ENCODE data around the gene RASSF5.

Gene RASSF5

DNA sequence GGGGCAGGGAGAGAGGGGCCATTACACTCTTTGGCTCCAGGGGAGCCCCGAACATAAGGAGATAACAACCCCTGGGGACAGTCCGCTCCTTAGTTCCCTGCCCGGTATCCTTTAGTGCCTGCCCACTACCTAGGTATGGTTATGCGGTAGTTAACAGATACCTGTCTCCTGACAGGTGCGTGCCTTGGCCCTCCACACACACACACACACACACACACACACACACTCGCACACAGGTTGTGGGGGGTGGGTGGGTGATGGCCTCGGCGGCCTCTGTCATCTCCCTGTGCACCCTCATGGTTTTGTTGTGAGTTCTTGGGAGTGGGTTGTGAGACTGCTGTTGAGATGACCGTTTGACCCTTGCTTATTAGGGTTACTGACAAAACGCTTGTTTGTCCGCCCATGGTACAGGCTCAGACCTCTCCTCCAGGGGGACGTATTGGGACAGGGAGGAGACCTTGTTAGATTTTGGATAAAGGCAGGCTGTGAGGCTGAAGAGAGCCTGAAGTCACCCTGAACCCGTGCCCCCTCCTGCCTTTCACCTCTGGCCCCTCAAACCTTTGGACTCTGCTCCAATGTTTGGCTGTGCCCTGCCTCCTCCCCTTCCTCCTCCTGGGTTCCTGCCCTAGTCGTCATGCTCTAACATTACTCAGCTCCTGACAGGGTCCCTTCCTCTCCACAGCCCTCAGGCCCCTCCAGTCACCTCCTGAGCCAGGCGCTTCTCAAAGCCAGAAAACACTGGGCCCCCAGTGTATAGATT is 979 bp downstream of the RASSF5 start:
- Mint-ChIP-seq H3K27ac (no peak overlapping the region), H3K36me3 (ENCODE audit: low read depth) (no peaks in the 10 kb centered on the region), H3K27me3 (peaks cover 74% of the 10 kb centered on the region), H3K9me3 (no peaks in the 10 kb centered on the region), H3K4me3 (peak overlapping the region; percentile 66), H3K4me1 (ENCODE audit: low read depth) (peaks cover 66% of the 10 kb centered on the region)
- intact Hi-C loops (cut with micrococcal nuclease) = no loop called here

DNA sequence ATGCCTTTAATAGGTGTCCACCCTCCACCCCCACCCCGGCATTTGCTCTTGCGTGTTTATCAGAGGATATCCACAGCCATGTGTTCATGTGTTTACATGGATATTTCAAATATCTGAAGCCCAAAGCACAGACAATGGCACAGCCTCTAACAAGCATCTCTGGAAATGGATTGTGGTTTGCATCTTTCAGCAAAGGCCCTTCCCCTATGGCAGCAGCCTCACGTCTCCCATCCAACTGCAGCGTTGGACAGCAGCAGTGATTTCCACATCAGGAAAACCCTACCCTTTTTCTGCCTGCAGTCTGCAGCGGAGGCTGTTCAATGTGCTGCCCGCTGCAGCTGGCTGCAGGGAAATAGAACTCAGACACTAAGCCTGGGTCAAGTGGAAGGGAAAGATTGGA is 1.6 kb downstream of the RASSF5 start:
- peaks cover 79% of the 10 kb centered on the region for H3K27me3 Mint-ChIP-seq

DNA sequence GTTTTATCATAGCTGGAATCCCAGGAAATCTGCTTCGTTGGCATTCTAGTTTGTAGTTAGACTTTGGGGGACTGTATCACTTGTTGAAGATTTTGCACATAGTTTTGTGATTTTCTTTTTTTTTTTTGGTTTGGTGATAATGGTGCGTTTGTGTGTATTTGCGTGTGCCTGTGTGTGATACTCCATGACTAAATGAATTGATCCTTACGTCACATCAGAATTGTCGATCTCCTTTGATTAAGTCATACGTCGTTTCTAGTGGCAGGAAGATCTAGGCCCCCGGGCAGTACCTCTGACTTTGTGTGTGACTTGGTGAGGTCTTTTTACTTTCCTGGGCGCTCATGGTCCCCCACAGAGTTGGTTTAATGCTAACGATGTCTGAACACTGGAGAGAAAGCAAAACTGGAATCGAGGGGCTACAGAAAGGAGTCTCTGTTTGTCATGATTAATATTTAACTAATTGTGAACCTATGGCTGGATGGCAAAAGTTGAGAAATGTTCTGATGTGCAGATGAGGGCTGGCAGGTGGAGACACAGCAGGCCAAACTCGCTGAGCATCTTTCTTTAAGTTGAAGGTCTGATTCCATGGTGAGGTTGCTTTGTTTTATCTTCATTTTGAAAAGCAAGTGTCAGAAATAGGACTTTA is 2.4 kb downstream of the RASSF5 start:
- intact Hi-C loops (cut with micrococcal nuclease) = no loop called here
- Mint-ChIP-seq H3K27ac (no peak overlapping the region), H3K4me1 (ENCODE audit: low read depth) (peaks cover 60% of the 10 kb centered on the region), H3K36me3 (ENCODE audit: low read depth) (no peaks in the 10 kb centered on the region), H3K4me3 (no peak overlapping the region), H3K27me3 (peaks cover 80% of the 10 kb centered on the region), H3K9me3 (no peaks in the 10 kb centered on the region)

More for the DNA sequence above, 1.6 kb downstream of the RASSF5 start:
- Mint-ChIP-seq H3K27ac (no peak overlapping the region), H3K4me1 (ENCODE audit: low read depth) (peaks cover 60% of the 10 kb centered on the region), H3K36me3 (ENCODE audit: low read depth) (no peaks in the 10 kb centered on the region), H3K9me3 (no peaks in the 10 kb centered on the region), H3K4me3 (no peak overlapping the region)
- intact Hi-C loops (cut with micrococcal nuclease) = no loop called here

DNA sequence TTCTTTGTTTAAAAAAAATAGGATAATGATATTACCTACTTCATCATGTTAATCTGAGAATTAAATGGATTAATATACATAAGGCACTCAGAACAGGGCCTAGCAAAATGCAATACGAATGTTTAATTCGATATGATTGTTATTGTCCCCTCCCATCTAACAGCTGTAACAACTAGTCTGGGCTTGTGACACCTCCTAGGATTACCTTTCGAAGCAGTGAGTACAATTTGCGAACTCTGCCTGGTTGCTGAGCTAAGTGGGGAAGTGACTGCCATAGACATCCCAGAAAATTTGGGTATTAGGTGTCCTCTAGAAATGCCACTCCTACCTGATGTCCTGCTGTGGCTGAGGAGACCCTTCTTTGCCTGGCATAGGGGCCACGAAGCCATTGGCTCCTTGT is 3.0 kb downstream of the RASSF5 start:
- intact Hi-C loops (cut with micrococcal nuclease) = no loop called here
- H3K27ac Mint-ChIP-seq = no peak overlapping the region
- no peak overlapping the region for H3K4me3 Mint-ChIP-seq

DNA sequence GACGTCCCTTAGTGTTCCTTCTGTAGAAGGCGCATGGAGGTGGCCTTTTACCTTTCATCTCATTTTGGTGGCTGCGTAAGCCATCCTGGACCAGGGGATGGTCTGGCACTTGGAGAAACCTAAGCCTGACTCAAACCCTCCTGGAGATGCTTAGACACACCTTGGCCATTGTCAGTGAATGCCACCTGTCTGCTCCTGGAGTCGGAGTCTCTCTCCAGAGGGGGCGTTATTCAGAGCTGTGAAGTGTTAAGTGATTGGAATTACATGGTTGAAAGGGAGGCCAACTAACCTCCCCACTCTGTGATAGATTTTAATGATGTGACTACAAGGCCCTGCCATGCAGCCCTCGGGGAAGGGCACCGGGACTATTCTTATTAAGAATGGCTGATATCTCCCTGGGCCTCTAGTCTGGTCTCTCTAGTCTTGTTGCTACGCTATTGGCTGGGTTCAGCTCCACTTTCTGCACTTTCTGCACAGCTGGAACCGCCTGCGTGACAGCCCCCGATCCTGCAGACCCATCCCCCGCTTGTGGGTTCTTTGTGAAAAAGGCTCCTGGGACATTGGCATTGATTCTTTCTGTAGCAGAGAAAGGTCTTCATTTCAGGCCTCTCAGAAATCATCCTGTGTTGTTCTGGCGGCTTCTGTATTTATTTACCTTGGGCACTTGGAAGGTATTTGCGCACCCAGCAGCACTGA is 4.2 kb downstream of the RASSF5 start:
- Mint-ChIP-seq H3K4me3 (no peak overlapping the region), H3K27me3 (peaks cover 70% of the 10 kb centered on the region), H3K36me3 (ENCODE audit: low read depth) (no peaks in the 10 kb centered on the region), H3K4me1 (ENCODE audit: low read depth) (peaks cover 63% of the 10 kb centered on the region), H3K9me3 (no peaks in the 10 kb centered on the region), H3K27ac (no peak overlapping the region)
- intact Hi-C loops (cut with micrococcal nuclease) = no loop called here

More for the DNA sequence above, 3.0 kb downstream of the RASSF5 start:
- Mint-ChIP-seq H3K36me3 (ENCODE audit: low read depth) (no peaks in the 10 kb centered on the region), H3K27me3 (peaks cover 78% of the 10 kb centered on the region), H3K4me1 (ENCODE audit: low read depth) (peaks cover 61% of the 10 kb centered on the region), H3K9me3 (no peaks in the 10 kb centered on the region)

DNA sequence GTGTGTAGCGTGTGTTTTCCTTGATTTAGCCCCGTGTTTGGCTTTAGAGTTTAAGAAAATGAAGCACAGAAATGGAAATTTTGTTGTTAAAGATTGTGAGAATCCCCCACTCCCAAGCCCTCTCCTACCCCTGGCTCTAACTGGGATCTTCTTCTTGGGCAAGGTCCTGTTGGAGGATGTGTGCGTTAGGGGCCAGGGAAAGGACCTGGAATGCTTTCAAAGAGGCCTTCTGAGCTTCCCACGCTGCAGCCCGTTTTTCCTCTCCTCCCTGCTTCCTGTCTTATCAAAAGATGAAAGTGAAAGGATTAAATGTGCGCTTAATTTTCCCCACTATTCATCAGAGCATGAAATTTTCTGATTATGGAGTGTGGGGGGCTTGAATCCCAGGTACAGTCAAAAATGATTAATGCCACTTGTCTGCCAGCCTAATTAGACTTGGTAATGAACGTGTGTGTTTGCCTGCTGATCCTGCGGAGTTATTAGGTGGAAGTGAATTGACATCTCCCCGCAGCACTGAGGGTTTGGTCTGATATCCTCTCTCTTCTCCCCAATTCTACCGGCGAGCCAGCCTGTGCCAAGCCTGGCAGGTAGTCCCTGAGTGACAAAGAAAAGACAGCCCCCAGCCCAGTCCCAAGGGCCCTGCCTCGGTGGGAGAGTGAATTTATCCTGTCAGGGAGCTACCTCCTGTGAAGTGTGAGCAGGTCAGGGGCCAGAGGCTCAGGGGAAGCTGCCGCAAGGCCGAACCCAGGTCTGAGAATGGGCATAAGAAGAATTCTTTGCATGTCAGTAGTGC is 4.9 kb downstream of the RASSF5 start:
- Mint-ChIP-seq H3K4me3 (no peak overlapping the region), H3K27ac (no peak overlapping the region)

DNA sequence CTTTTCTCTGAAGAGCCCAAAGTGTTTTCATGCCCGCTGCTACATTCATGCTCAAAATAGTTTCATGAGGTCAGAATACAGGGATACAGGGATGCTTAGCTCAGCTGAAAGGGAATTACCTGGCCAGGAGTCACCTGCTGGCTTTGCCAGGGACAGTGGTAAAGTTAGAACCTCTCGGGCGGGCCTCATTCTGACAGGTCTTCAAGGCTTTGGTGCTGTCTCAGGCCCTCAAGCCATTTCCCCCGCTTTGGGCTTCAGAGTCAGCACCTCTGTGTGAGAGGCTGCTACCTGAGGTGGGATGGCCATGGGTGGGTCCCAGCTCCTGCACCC is 5.5 kb downstream of the RASSF5 start:
- Mint-ChIP-seq H3K9me3 (no peaks in the 10 kb centered on the region), H3K4me1 (ENCODE audit: low read depth) (peaks cover 61% of the 10 kb centered on the region), H3K27ac (no peak overlapping the region), H3K36me3 (ENCODE audit: low read depth) (no peaks in the 10 kb centered on the region), H3K27me3 (peaks cover 74% of the 10 kb centered on the region), H3K4me3 (no peak overlapping the region)
- intact Hi-C loops (cut with micrococcal nuclease) = no loop called here

More for the DNA sequence above, 4.9 kb downstream of the RASSF5 start:
- no peaks in the 10 kb centered on the region for H3K9me3 Mint-ChIP-seq
- H3K4me1 Mint-ChIP-seq (ENCODE audit: low read depth) = peaks cover 62% of the 10 kb centered on the region
- H3K36me3 Mint-ChIP-seq (ENCODE audit: low read depth) = no peaks in the 10 kb centered on the region
- intact Hi-C loops (cut with micrococcal nuclease) = no loop called here
- H3K27me3 Mint-ChIP-seq = peaks cover 71% of the 10 kb centered on the region

DNA sequence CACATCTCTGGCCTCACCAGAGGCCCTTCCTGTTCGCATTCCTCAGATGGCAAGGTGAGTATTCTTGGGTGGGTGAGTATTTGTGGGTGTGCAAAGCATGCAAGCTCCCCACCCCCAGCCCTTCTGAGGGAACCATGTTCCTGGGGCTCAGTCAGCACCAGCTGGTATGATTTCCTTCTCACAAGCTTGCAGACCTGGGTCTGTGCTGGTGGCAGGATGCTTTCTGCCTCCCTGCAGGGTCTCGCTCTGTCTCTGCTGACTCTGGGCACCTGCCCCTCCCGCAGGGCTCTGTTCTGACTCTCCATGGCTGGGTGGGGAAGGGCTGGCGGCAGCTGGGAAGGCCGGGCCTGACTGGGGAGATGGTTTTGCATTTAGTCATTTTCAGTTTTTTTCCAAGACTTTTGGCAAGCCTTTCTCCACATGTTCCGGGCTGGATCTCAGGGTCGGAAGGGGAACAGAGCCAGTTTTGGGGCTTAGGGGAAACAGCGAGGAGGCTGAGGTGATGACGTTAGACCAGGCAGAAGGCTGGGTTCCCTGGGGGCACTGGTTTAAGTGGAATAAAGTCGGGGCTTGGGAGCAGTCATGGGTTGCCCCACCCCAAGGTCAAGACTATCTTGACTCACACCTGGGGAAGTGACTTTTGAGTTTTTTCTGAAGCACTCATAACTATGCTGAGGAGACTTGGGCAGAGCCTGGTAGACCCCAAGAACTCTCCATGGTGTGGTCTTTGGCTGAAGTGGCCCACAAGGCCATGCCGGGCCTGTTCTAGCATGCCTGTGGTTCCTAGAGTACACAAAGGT is 6.2 kb downstream of the RASSF5 start:
- Mint-ChIP-seq H3K4me3 (no peak overlapping the region), H3K4me1 (ENCODE audit: low read depth) (peaks cover 54% of the 10 kb centered on the region), H3K27me3 (peaks cover 74% of the 10 kb centered on the region), H3K36me3 (ENCODE audit: low read depth) (no peaks in the 10 kb centered on the region), H3K9me3 (no peaks in the 10 kb centered on the region), H3K27ac (no peak overlapping the region)
- intact Hi-C loops (cut with micrococcal nuclease) = no loop called here

DNA sequence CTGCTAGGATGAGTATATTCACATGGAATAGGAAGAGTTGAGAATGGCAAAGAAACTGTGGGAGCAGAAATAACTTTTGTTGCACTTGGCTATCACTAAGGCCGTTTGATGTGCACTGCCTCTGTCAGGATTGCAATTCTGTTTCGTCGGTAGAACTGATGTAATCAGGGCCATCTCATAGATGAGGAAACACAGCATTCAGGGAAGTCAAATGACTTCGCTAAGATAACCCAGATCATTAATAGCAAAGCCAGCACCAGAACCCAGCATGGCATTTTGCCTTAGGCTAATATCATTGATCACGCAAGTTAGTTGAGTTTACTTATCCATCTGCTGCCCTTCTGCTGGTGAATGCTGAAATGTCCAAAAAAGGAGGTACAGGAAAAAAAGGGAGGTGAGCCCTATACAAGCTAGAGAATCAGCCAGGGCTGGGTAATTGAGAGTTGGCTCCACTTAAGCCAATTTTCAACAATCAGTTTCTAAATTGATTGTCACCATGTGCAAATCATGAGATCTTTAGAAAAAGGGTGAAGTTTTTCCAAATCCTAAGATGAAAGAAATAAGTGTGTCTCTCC is 7.6 kb downstream of the RASSF5 start:
- intact Hi-C loops (cut with micrococcal nuclease) = no loop called here
- no peak overlapping the region for H3K27ac Mint-ChIP-seq
- peaks cover 71% of the 10 kb centered on the region for H3K27me3 Mint-ChIP-seq
- H3K4me1 Mint-ChIP-seq (ENCODE audit: low read depth) = peaks cover 46% of the 10 kb centered on the region
- no peak overlapping the region for H3K4me3 Mint-ChIP-seq
- no peaks in the 10 kb centered on the region for H3K36me3 Mint-ChIP-seq (ENCODE audit: low read depth)
- H3K9me3 Mint-ChIP-seq = no peaks in the 10 kb centered on the region

DNA sequence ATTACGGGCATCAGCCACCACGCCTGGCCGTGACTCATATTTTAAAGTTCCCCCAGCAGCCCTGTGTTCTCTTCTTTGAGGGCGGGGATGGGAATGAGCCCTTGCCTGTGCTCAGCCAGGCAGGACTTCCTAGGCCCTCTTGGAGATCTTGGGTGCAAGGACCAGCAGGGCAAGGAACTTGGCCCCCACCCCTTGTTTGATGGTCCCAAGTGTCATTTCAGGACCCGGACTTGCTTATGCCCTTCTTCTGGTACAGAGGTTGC is 9.3 kb downstream of the RASSF5 start:
- no peaks in the 10 kb centered on the region for H3K9me3 Mint-ChIP-seq
- H3K27ac Mint-ChIP-seq = no peak overlapping the region
- intact Hi-C loops (cut with micrococcal nuclease) = no loop called here
- H3K4me3 Mint-ChIP-seq = no peak overlapping the region
- peaks cover 65% of the 10 kb centered on the region for H3K27me3 Mint-ChIP-seq
- no peaks in the 10 kb centered on the region for H3K36me3 Mint-ChIP-seq (ENCODE audit: low read depth)
- H3K4me1 Mint-ChIP-seq (ENCODE audit: low read depth) = peaks cover 36% of the 10 kb centered on the region

DNA sequence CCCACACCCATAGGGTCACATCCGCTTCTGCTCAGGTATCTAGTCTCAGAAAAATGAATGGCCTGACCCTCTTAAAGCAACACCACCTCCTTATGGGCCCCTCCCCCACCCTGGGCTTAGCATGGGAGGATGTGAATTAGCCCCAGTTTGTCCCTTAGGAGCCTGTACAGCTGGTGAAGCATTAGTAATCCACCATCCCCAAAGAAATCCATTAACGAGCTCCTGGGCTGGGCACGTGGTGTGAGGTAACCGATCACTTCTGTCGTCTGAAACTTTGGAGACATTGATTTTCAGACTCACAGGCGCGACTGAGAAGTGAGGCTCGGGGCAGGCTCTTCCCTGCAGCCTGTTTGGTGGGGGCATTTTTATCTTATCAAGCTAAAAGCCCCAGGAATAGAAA is 10.5 kb downstream of the RASSF5 start:
- Mint-ChIP-seq H3K27me3 (peaks cover 54% of the 10 kb centered on the region), H3K4me1 (ENCODE audit: low read depth) (peaks cover 32% of the 10 kb centered on the region), H3K4me3 (no peak overlapping the region), H3K27ac (no peak overlapping the region), H3K36me3 (ENCODE audit: low read depth) (no peaks in the 10 kb centered on the region), H3K9me3 (no peaks in the 10 kb centered on the region)
- intact Hi-C loops (cut with micrococcal nuclease) = no loop called here

DNA sequence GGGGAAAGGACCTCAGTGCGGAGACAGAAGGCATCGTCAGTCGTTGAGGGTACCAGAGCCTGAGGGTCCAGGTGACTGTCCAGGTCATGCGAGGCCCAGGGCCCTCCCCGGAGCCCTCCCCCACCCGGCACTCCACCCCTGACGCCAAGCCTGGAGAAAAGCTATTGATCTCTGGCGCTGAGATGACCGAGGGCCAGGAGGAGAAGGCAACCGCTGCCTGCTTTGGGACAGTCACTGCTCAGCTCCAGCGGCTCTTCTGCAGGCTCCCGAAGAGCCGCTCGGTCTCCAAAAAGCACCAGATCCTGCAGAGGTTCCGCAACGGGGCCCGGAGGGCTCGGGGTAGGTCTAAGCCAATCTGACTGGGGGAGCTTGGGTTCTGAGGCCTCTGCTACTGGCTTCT is 10.9 kb downstream of the RASSF5 start:
- peaks cover 32% of the 10 kb centered on the region for H3K4me1 Mint-ChIP-seq (ENCODE audit: low read depth)
- no peaks in the 10 kb centered on the region for H3K9me3 Mint-ChIP-seq
- H3K27ac Mint-ChIP-seq = no peak overlapping the region
- intact Hi-C loops (cut with micrococcal nuclease) = no loop called here
- peaks cover 50% of the 10 kb centered on the region for H3K27me3 Mint-ChIP-seq
- H3K4me3 Mint-ChIP-seq = no peak overlapping the region
- no peaks in the 10 kb centered on the region for H3K36me3 Mint-ChIP-seq (ENCODE audit: low read depth)

DNA sequence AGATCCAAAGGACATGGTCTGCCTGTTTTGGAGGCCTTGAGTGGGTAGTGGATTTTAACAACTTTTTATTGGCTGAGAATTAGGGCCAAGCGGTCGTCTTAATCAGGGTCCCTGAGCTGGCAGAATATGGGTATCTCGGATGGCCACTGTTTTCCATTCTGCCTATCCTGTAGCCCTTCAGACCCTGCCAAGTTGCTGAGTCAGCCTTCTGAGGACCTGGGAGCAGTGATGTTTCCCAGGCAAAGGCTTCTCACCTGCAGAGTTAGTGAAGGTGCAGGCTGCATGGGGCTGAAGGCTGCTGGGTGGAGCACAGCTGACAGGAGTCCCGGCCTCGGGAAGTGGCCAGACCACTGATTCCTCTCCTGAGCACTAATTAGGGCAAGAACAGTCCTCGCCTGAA is 11.4 kb downstream of the RASSF5 start:
- no peak overlapping the region for H3K27ac Mint-ChIP-seq
- H3K27me3 Mint-ChIP-seq = peaks cover 46% of the 10 kb centered on the region
- intact Hi-C loops (cut with micrococcal nuclease) = no loop called here
- H3K4me3 Mint-ChIP-seq = no peak overlapping the region
- no peaks in the 10 kb centered on the region for H3K9me3 Mint-ChIP-seq
- peaks cover 32% of the 10 kb centered on the region for H3K4me1 Mint-ChIP-seq (ENCODE audit: low read depth)
- no peaks in the 10 kb centered on the region for H3K36me3 Mint-ChIP-seq (ENCODE audit: low read depth)
